Mesothelial cell of epicardium (in vitro differentiated cells): Measurements from ENCODE around the gene AXIN1. TPM values are rescaled to one million over a fixed set of nuclear protein-coding genes. Genes with fewer than 3 reads are reported as not detected.
"Not testable (repeated sequence)": the region's sequence is repeated elsewhere in the genome, so short reads cannot be mapped to it uniquely, and the experiment has no call there.

Experiments
- DNase-seq, 2 experiments: peaks; one replicate each; pipeline ENCODE4 v3.0.0; 2021; ENCODE audit warnings: low spot score in 2 of 2; ENCODE audit not compliant: unreplicated experiment in 2 of 2
- H3K27ac Mint-ChIP-seq: 2 replicates; pipeline ENCODE4 v1.8.0; 2021; ENCODE audit warnings: mixed read lengths
- H3K27me3 Mint-ChIP-seq: 2 replicates; pipeline ENCODE4 v1.8.0; 2021; ENCODE audit warnings: low read depth, mixed read lengths
- H3K36me3 Mint-ChIP-seq: 2 replicates; pipeline ENCODE4 v1.8.0; 2021; ENCODE audit warnings: mixed read lengths
- H3K4me1 Mint-ChIP-seq: 2 replicates; pipeline ENCODE4 v1.8.0; 2021; ENCODE audit warnings: mixed read lengths
- H3K4me3 Mint-ChIP-seq: 2 replicates; pipeline ENCODE4 v1.8.0; 2021; ENCODE audit warnings: mild to moderate bottlenecking, moderate library complexity, mixed read lengths
- H3K9me3 Mint-ChIP-seq: 2 replicates; pipeline ENCODE4 v1.8.0; 2021; ENCODE audit warnings: mixed read lengths
- CTCF ChIP-seq: fragments of 200-600 bp; sonication (generic); IDR thresholded peaks from one replicate; pipeline ENCODE4 v1.5.0; 2021; ENCODE audit warnings: antibody characterized with exemption; ENCODE audit not compliant: unreplicated experiment
- total RNA-seq: library from RNA; stranded (reverse); gene quantifications from 3 replicates; pipeline ENCODE4 v1.2.1, GENCODE V29; 2021

AXIN1 gene
- total RNA-seq, 1 donor from 2014 or later, result 33.2 TPM

GRCh38 chr16:261031-261691 lies 91.4 kb downstream of the AXIN1 start:
- Mint-ChIP-seq H3K9me3 (no peaks in the 10 kb centered on the region), H3K27ac (no peak overlapping the region), H3K36me3 (peaks cover 23% of the 10 kb centered on the region), H3K4me1 (no peaks in the 10 kb centered on the region), H3K27me3 (no peaks in the 10 kb centered on the region), H3K4me3 (no peak overlapping the region)
- DNase-seq, result no peak
- TF ChIP-seq CTCF, result no peak

- no peak for TF ChIP-seq CTCF
- Mint-ChIP-seq H3K27me3 (no peaks in the 10 kb centered on the region), H3K4me1 (no peaks in the 10 kb centered on the region), H3K36me3 (peaks cover 31% of the 10 kb centered on the region), H3K9me3 (no peaks in the 10 kb centered on the region), H3K27ac (no peak overlapping the region), H3K4me3 (no peak overlapping the region)
- DNase-seq, result no peak
These were observed 92.2 kb downstream of the AXIN1 start for GRCh38 chr16:260326-260725.

GRCh38 chr16:259814-260253 lies 92.7 kb downstream of the AXIN1 start:
- no peak for DNase-seq
- no peak for TF ChIP-seq CTCF
- Mint-ChIP-seq H3K9me3 (no peaks in the 10 kb centered on the region), H3K27me3 (no peaks in the 10 kb centered on the region), H3K36me3 (peaks cover 33% of the 10 kb centered on the region), H3K4me3 (no peak overlapping the region), H3K4me1 (no peaks in the 10 kb centered on the region), H3K27ac (no peak overlapping the region)

GRCh38 chr16:259226-259625 lies 93.3 kb downstream of the AXIN1 start:
- Mint-ChIP-seq H3K36me3 (peaks cover 36% of the 10 kb centered on the region), H3K27me3 (no peaks in the 10 kb centered on the region), H3K4me1 (no peaks in the 10 kb centered on the region), H3K27ac (no peak overlapping the region), H3K4me3 (no peak overlapping the region), H3K9me3 (no peaks in the 10 kb centered on the region)
- TF ChIP-seq CTCF, result no peak
- DNase-seq, result no peak

- DNase-seq, H3K9me3 Mint-ChIP-seq, H3K4me3 Mint-ChIP-seq, H3K27ac Mint-ChIP-seq, H3K27me3 Mint-ChIP-seq, H3K4me1 Mint-ChIP-seq: not testable (repeated sequence)
- peaks cover 38% of the 10 kb centered on the region for H3K36me3 Mint-ChIP-seq
These were observed 94.4 kb downstream of the AXIN1 start for GRCh38 chr16:258091-258490.

GRCh38 chr16:255183-255582 lies 97.3 kb downstream of the AXIN1 start:
- H3K27ac Mint-ChIP-seq, result no peak overlapping the region
- peaks cover 29% of the 10 kb centered on the region for H3K36me3 Mint-ChIP-seq
- no peaks in the 10 kb centered on the region for H3K9me3 Mint-ChIP-seq
- no peak overlapping the region for H3K4me3 Mint-ChIP-seq
- H3K27me3 Mint-ChIP-seq, result no peaks in the 10 kb centered on the region
- TF ChIP-seq CTCF, result no peak
- no peak for DNase-seq
- peaks cover 8% of the 10 kb centered on the region for H3K4me1 Mint-ChIP-seq
